ENCODE data around the gene DMTF1. TPM values are rescaled to one million over a fixed set of nuclear protein-coding genes. Genes with fewer than 3 reads are reported as not detected.

Gene DMTF1
- total and polyA plus RNA-seq, 9 of the 15 experiments (the other 6 are each of a cell fraction or from before 2014, with no cell fraction given) = 25.7 to 208 (median 74.7) TPM

DNA sequence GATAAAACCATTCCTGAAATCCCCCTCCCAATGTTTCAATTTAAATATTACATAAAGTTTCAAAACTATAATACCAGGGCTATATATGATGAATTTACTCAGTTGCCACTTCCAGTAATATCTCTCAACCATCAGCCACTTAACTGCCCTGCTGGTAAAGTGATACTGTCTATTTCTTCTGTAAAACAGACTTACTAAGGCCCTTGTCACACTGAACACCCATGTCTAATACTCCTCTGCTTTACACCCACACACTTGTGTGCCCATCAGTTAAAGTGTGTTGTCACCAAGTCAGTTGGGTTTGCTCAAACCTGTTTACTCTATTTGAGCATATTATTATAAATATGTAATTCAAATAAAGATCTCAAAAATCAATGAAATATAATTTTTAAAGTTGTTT lies 29.1 kb upstream of the DMTF1 start (continued):
- TF ChIP-seq IRF9 (tag; IDR thresholded peaks at IDR 0.05) (no peak), PML (IDR thresholded peaks at IDR 0.05; ENCODE audit: low read length) (no peak)

GRCh38 chr7:87127019-87127418 lies 25.2 kb upstream of the DMTF1 start:
- Histone ChIP-seq H3K9me3 (replicated peaks; ENCODE audit: control insufficient read depth, insufficient read depth, low read depth, low read length) (no peaks in the 10 kb centered on the region), H3K4me1 (replicated peaks in 1 of 2; ENCODE audit: control insufficient read depth in 2 of 2, insufficient read depth in 2 of 2, low read length in 2 of 2) (peaks cover 0 to 25% of the 10 kb centered on the region in 2 experiments; a peak in 4 of 5 replicates), H3K4me2 (ENCODE audit: insufficient read depth, low read length) (no peak overlapping the region), H3K9me1 (ENCODE audit: control insufficient read depth, insufficient read depth, low read length) (no peaks in the 10 kb centered on the region), H4K20me1 (replicated peaks; ENCODE audit: control insufficient read depth, insufficient read depth, low read length) (no peaks in the 10 kb centered on the region), H3K4me3 (no peak overlapping the region), H2AFZ (ENCODE audit: low read depth, low read length) (no peak overlapping the region; the same call in 1 of the 2 replicates), H3K36me3 (ENCODE audit: control insufficient read depth, insufficient read depth, low read length) (no peaks in the 10 kb centered on the region), H3K27ac (ENCODE audit: extremely low read depth, low read depth, low read length) (no peak overlapping the region), H3K9ac (ENCODE audit: insufficient read depth in 1 of 2, low read depth in 2 of 2, low read length in 2 of 2) (no peak overlapping the region), H3K27me3 (ENCODE audit: control insufficient read depth in 2 of 2, insufficient read depth in 2 of 2, low read length in 2 of 2) (no peaks in the 10 kb centered on the region), H3K79me2 (ENCODE audit: control insufficient read depth, insufficient read depth, low read length) (no peaks in the 10 kb centered on the region)
- intact Hi-C loops (cut with micrococcal nuclease) = no loop called here
- no TSS peak for BruUV-seq (replicated peaks)
- WGBS (ENCODE audit: insufficient coverage, low coverage, missing lambda C conversion rate) = 86% methylated on average over 7 of the region's 7 CpGs
- FAIRE-seq (no peak), ATAC-seq (no peak), DNase-seq (ENCODE audit: extremely low read depth in 1 of 4, low spot score in 3 of 4) (no peak)
- ChIA-PET CTCF (ENCODE audit: low intra/inter-chr PET ratio) (no interaction called here), POLR2A (interaction anchor here (0.7 to 1.3 kb wide), 2 partner anchors 11 to 25 kb away, joined by 3 read pairs; partner anchors contain the start of gene DMTF1)
- TF ChIP-seq ELK1 (CRISPR knock-in tag; IDR thresholded peaks at IDR 0.05) = no peak
- TF ChIP-seq TCF7 (IDR thresholded peaks at IDR 0.05; ENCODE audit: borderline replicate concordance) = no peak
- in situ Hi-C loops (cut with MboI) = no loop called here

Measured in K562 (cell line).